Hematopoietic multipotent progenitor cell treated with erythropoietin and hydrocortisone succinate and interleukin-3 and kit ligand, for 8 days (in vitro differentiated cells): ENCODE results near the gene COL4A2.
"Not testable (repeated sequence)": the region's sequence is repeated elsewhere in the genome, so short reads cannot be mapped to it uniquely, and the experiment has no call there.

Experiments used
- DNase-seq: peaks from one replicate; pipeline ENCODE4 v3.0.0-alpha.2; 2015

Gene COL4A2

GRCh38 chr13:110444226-110444653 lies 137.2 kb downstream of the COL4A2 start:
- DNase-seq = no peak

- no peak for DNase-seq
Observed at GRCh38 chr13:110445183-110445582, 138.1 kb downstream of the COL4A2 start.

GRCh38 chr13:110445722-110446574 lies 138.9 kb downstream of the COL4A2 start:
- DNase-seq = no peak

GRCh38 chr13:110446575-110446890 lies 139.4 kb downstream of the COL4A2 start:
- no peak for DNase-seq

GRCh38 chr13:110447058-110447511 lies 140.0 kb downstream of the COL4A2 start:
- DNase-seq = no peak

- DNase-seq = no peak
Observed at GRCh38 chr13:110447801-110448200, 140.7 kb downstream of the COL4A2 start.

- DNase-seq = no peak
Observed at GRCh38 chr13:110448230-110448629, 141.1 kb downstream of the COL4A2 start.

- no peak for DNase-seq
Observed at GRCh38 chr13:110448677-110449076, 141.6 kb downstream of the COL4A2 start.

- no peak for DNase-seq
Observed at GRCh38 chr13:110449219-110450015, 142.3 kb downstream of the COL4A2 start.

- no peak for DNase-seq
Observed at GRCh38 chr13:110450016-110450900, 143.2 kb downstream of the COL4A2 start.

- no peak for DNase-seq
Observed at GRCh38 chr13:110450941-110451730, 144.1 kb downstream of the COL4A2 start.

- not testable (repeated sequence) for DNase-seq
Observed at GRCh38 chr13:110453091-110453490, 146.0 kb downstream of the COL4A2 start.

GRCh38 chr13:110453797-110454196 lies 146.7 kb downstream of the COL4A2 start:
- no peak for DNase-seq

GRCh38 chr13:110454227-110454859 lies 147.3 kb downstream of the COL4A2 start:
- DNase-seq = no peak

GRCh38 chr13:110454956-110455355 lies 147.9 kb downstream of the COL4A2 start:
- DNase-seq = no peak

- DNase-seq = no peak
Observed at GRCh38 chr13:110455444-110455843, 148.4 kb downstream of the COL4A2 start.

GRCh38 chr13:110455941-110456340 lies 148.9 kb downstream of the COL4A2 start:
- peak; percentile 76 for DNase-seq

GRCh38 chr13:110456550-110456949 lies 149.5 kb downstream of the COL4A2 start:
- no peak for DNase-seq

- no peak for DNase-seq
Observed at GRCh38 chr13:110457361-110457760, 150.3 kb downstream of the COL4A2 start.

GRCh38 chr13:110458017-110458416 lies 150.9 kb downstream of the COL4A2 start:
- no peak for DNase-seq

- DNase-seq = no peak
Observed at GRCh38 chr13:110458594-110459365, 151.7 kb downstream of the COL4A2 start.
